NCI-H345 treated with DMSO at 0.1 percent for 48 hours (cell line): ENCODE results near the gene ZFC3H1.

Experiments
- DNase-seq: peaks from one replicate; lab custom pipeline; 2025; ENCODE audit not compliant: unreplicated experiment; lab: John Stamatoyannopoulos, UW

Gene ZFC3H1

GRCh38 chr12:71684081-71684480, 20.4 kb upstream of the ZFC3H1 start:
- DNase-seq: no peak

GRCh38 chr12:71683633-71684032, 20.0 kb upstream of the ZFC3H1 start:
- no peak for DNase-seq

GRCh38 chr12:71682466-71682865, 18.8 kb upstream of the ZFC3H1 start:
- no peak for DNase-seq

GRCh38 chr12:71671816-71672215, 8.2 kb upstream of the ZFC3H1 start:
- no peak for DNase-seq

- DNase-seq: no peak
Observed at GRCh38 chr12:71671311-71671710, 7.7 kb upstream of the ZFC3H1 start.

- DNase-seq: no peak
Observed at GRCh38 chr12:71666259-71666658, 2.6 kb upstream of the ZFC3H1 start.

- no peak for DNase-seq
Observed at GRCh38 chr12:71665090-71665463, 1.4 kb upstream of the ZFC3H1 start.

GRCh38 chr12:71664411-71665089, 902 bp upstream of the ZFC3H1 start:
- peak; percentile 62 for DNase-seq

- no peak for DNase-seq
Observed at GRCh38 chr12:71662849-71663560, 643 bp downstream of the ZFC3H1 start.

- no peak for DNase-seq
Observed at GRCh38 chr12:71661977-71662530, 1.6 kb downstream of the ZFC3H1 start.

GRCh38 chr12:71656740-71657139, 6.9 kb downstream of the ZFC3H1 start:
- no peak for DNase-seq

GRCh38 chr12:71655907-71656306, 7.7 kb downstream of the ZFC3H1 start:
- DNase-seq: no peak

- DNase-seq: no peak
Observed at GRCh38 chr12:71655495-71655894, 8.2 kb downstream of the ZFC3H1 start.

- DNase-seq: no peak
Observed at GRCh38 chr12:71654200-71654599, 9.4 kb downstream of the ZFC3H1 start.

- DNase-seq: no peak
Observed at GRCh38 chr12:71653137-71653536, 10.5 kb downstream of the ZFC3H1 start.

- no peak for DNase-seq
Observed at GRCh38 chr12:71652656-71653055, 11.0 kb downstream of the ZFC3H1 start.

GRCh38 chr12:71649401-71649800, 14.2 kb downstream of the ZFC3H1 start:
- DNase-seq: no peak

GRCh38 chr12:71648537-71648936, 15.1 kb downstream of the ZFC3H1 start:
- no peak for DNase-seq

GRCh38 chr12:71646512-71646911, 17.1 kb downstream of the ZFC3H1 start:
- DNase-seq: no peak

- no peak for DNase-seq
Observed at GRCh38 chr12:71645268-71645667, 18.4 kb downstream of the ZFC3H1 start.

- DNase-seq: no peak
Observed at GRCh38 chr12:71642264-71642663, 21.4 kb downstream of the ZFC3H1 start.

GRCh38 chr12:71641390-71641789, 22.3 kb downstream of the ZFC3H1 start:
- DNase-seq: no peak
